Endothelial cell of umbilical vein (primary cell): ENCODE results near the gene PPP2R5D. TPM values are rescaled to one million over a fixed set of nuclear protein-coding genes. Genes with fewer than 3 reads are reported as not detected.

Source experiments
- BruUV-seq: library from RNA; stranded (reverse); fragments of 400-500 nt; replicated peaks from 2 replicates; lab custom pipeline; 2021; lab: Mats Ljungman, UMichigan
- CTCF ChIA-PET: fragments of 300-600, 350-600 bp; sonication (Branson Sonifier 250); formaldehyde crosslinking; loops from one replicate; lab custom pipeline; 2021; ENCODE audit warnings: antibody characterized with exemption, inconsistent platforms; lab: Charles Lee
- POLR2A ChIA-PET: fragments of 300-600, 350-600 bp; sonication (Branson Sonifier 250); formaldehyde crosslinking; loops from one replicate; lab custom pipeline; 2021; ENCODE audit warnings: antibody characterized with exemption, inconsistent platforms; lab: Charles Lee
- DNase-seq: peaks from one replicate; pipeline ENCODE4 v3.0.0-alpha.2; 2011; ENCODE audit warnings: low read depth, low spot score
- FAIRE-seq: peaks from 2 replicates; lab custom pipeline; 2011; peaks lifted over from hg19 to GRCh38; lab: Jason Lieb, UNC
- H2AFZ ChIP-seq: 2 replicates; pipeline ENCODE4 v1.6.0; 2012; ENCODE audit warnings: low read depth, low read length, control low read depth, inconsistent platforms
- H3K27ac ChIP-seq: 2 replicates; pipeline ENCODE4 v1.5.1; 2011; ENCODE audit warnings: low read depth, mild to moderate bottlenecking, control low read depth, low read length, moderate library complexity; ENCODE audit not compliant: insufficient read depth
- H3K27me3 ChIP-seq, 2 experiments: 2 replicates each; pipeline versions ENCODE4 v1.6.0 to v1.6.1; 2011; ENCODE audit warnings: low read length in 2 of 2, mixed read lengths in 1 of 2; ENCODE audit not compliant: control insufficient read depth in 2 of 2, insufficient read depth in 2 of 2
- H3K36me3 ChIP-seq, 2 experiments: 2 replicates in 1 of 2; 3 replicates in 1 of 2; pipeline ENCODE4 v1.5.1; 2011; ENCODE audit warnings: low read length in 2 of 2, mild to moderate bottlenecking in 1 of 2, moderate library complexity in 1 of 2; ENCODE audit not compliant: control insufficient read depth in 2 of 2, insufficient read depth in 2 of 2; ENCODE audit errors: extremely low read depth in 1 of 2
- H3K4me1 ChIP-seq: 3 replicates; pipeline ENCODE4 v1.5.1; 2011; ENCODE audit warnings: mild to moderate bottlenecking, low read length; ENCODE audit not compliant: control insufficient read depth, insufficient read depth; ENCODE audit errors: extremely low read depth
- H3K4me2 ChIP-seq: 2 replicates; pipeline ENCODE4 v1.6.1; 2011; ENCODE audit warnings: low read length, control low read depth, mixed read lengths; ENCODE audit not compliant: insufficient read depth
- H3K4me3 ChIP-seq, 3 experiments: fragments of 200-600 bp in 1 of 3; sonication (generic), shearing (Covaris generic) in 1 of 3; replicated peaks in 1 of 3; 2 replicates each; pipeline ENCODE4 v1.5.1; 2011 to 2016; ENCODE audit warnings: control low read depth in 3 of 3, low read length in 3 of 3, mild to moderate bottlenecking in 2 of 3, inconsistent platforms in 1 of 3, low read depth in 1 of 3, moderate library complexity in 1 of 3; ENCODE audit not compliant: insufficient read depth in 1 of 3
- H3K79me2 ChIP-seq: 2 replicates; pipeline ENCODE4 v1.6.0; 2012; ENCODE audit warnings: low read length, inconsistent platforms; ENCODE audit not compliant: control insufficient read depth, insufficient read depth
- H3K9ac ChIP-seq: replicated peaks from 2 replicates; pipeline ENCODE3; 2011; ENCODE audit warnings: low read length, control low read depth; ENCODE audit not compliant: insufficient read depth; ENCODE audit errors: extremely low read depth
- H3K9me1 ChIP-seq: replicated peaks from 3 replicates; pipeline ENCODE4 v1.6.0; 2011; ENCODE audit warnings: mild to moderate bottlenecking, low read length; ENCODE audit not compliant: control insufficient read depth, insufficient read depth; ENCODE audit errors: extremely low read depth
- H3K9me3 ChIP-seq: replicated peaks from 2 replicates; pipeline ENCODE4 v1.5.1; 2012; ENCODE audit warnings: low read length, inconsistent platforms; ENCODE audit not compliant: control insufficient read depth, insufficient read depth
- H4K20me1 ChIP-seq: replicated peaks from 2 replicates; pipeline ENCODE3; 2011; ENCODE audit warnings: mild to moderate bottlenecking, low read length; ENCODE audit not compliant: control insufficient read depth, insufficient read depth; ENCODE audit errors: extremely low read depth
- EZH2 ChIP-seq: IDR thresholded peaks from 2 replicates; pipeline ENCODE4 v1.6.1; 2012; ENCODE audit warnings: borderline replicate concordance, low read depth, mild to moderate bottlenecking, moderate library complexity, low read length, inconsistent platforms; ENCODE audit not compliant: severe bottlenecking
- FOS ChIP-seq: IDR thresholded peaks from 2 replicates; pipeline ENCODE4 v1.6.1; 2011; ENCODE audit warnings: mild to moderate bottlenecking, low read length, moderate library complexity, borderline replicate concordance; ENCODE audit not compliant: insufficient read depth
- GATA2 ChIP-seq: IDR thresholded peaks from 2 replicates; pipeline ENCODE4 v1.7.0; 2011; ENCODE audit warnings: low read depth, mild to moderate bottlenecking, moderate library complexity, mixed read lengths, low read length; ENCODE audit not compliant: insufficient read length, insufficient read depth
- JUN ChIP-seq: IDR thresholded peaks from 2 replicates; pipeline ENCODE4 v1.6.1; 2011; ENCODE audit warnings: borderline replicate concordance, low read depth; ENCODE audit not compliant: insufficient read length, insufficient read depth
- MYC ChIP-seq: IDR thresholded peaks from one replicate; pipeline ENCODE4 v1.6.1; 2011; ENCODE audit warnings: mild to moderate bottlenecking, low read depth, low read length
- POLR2A ChIP-seq: IDR thresholded peaks from 2 replicates; pipeline ENCODE4 v1.6.1; 2012; ENCODE audit warnings: low read depth, mild to moderate bottlenecking, control low read depth, low read length
- POLR2AphosphoS5 ChIP-seq: IDR thresholded peaks from 2 replicates; pipeline ENCODE4 v1.6.1; 2012; ENCODE audit warnings: low read depth, mild to moderate bottlenecking, control low read depth, low read length, moderate library complexity; ENCODE audit not compliant: insufficient read depth
- dilution Hi-C: fragments of 300-500 bp; cut with MboI; formaldehyde crosslinking; loops from one replicate; pipeline ENCODE4 v1.15.0; 2019; ENCODE audit warnings: low sequenced_read_pairs; ENCODE audit not compliant: extremely low pct_ligation_motif_present
- intact Hi-C: fragments of 100-400 bp; cut with micrococcal nuclease; formaldehyde crosslinking; loops from one replicate; pipeline ENCODE4 v1.10.0; 2022
- polyA plus RNA-seq, 4 experiments: library from polyadenylated mRNA; depleted of rRNA in 3 of 4; stranded (reverse) in 3 of 4; unstranded in 1 of 4; fragments of >200 nt; gene quantifications; 2 replicates each; pipeline versions ENCODE4 v1.2.1 to v1.2.3, GENCODE V29; 2011 to 2012; ENCODE audit warnings: missing spikeins in 1 of 4
- total RNA-seq: library from RNA; stranded (reverse); gene quantifications from 2 replicates; pipeline ENCODE4 v1.2.3, GENCODE V29; 2021
- TF ChIP-seq, protein P1 (sequence below), 2 donors: IDR thresholded peaks; 1 replicate in 1 of 2; 2 replicates in 1 of 2; pipeline ENCODE4 v1.5.1; 2011; ENCODE audit warnings: low read length in 2 of 2, mild to moderate bottlenecking in 2 of 2, moderate library complexity in 2 of 2, control low read depth in 1 of 2, inconsistent platforms in 1 of 2, low read depth in 1 of 2; ENCODE audit not compliant: insufficient read depth in 1 of 2; ENCODE audit errors: extremely low read depth in 1 of 2
- TF ChIP-seq, protein P2 (sequence below): IDR thresholded peaks from 2 replicates; pipeline ENCODE4 v1.6.1; 2011; ENCODE audit not compliant: insufficient read depth, insufficient read length

The PPP2R5D gene
- total and polyA plus RNA-seq, 2 donors (not counting 3 experiments of a cell fraction or from before 2014, with no cell fraction given), result 45.5 to 60.2 TPM

- no peak for DNase-seq
- Histone ChIP-seq H3K27me3 (no peaks in the 10 kb centered on the region), H3K4me3 (no peak overlapping the region), H3K27ac (no peak overlapping the region), H3K9ac (no peak overlapping the region), H3K9me1 (no peaks in the 10 kb centered on the region), H3K4me1 (peaks cover 9% of the 10 kb centered on the region), H3K36me3 (peaks cover 5 to 38% of the 10 kb centered on the region in 2 experiments), H3K4me2 (no peak overlapping the region), H3K9me3 (no peaks in the 10 kb centered on the region), H2AFZ (no peak overlapping the region), H3K79me2 (peaks cover 10% of the 10 kb centered on the region), H4K20me1 (no peaks in the 10 kb centered on the region)
- CTCF ChIA-PET, result interaction anchor here (1.5 kb wide), 1 partner anchor 8 kb away, joined by 3 read pairs; no protein-coding TSS in a partner anchor
- POLR2A ChIA-PET, result no interaction called here
- FAIRE-seq, result no peak
- intact Hi-C loops (no loop called here), dilution Hi-C loops (no loop called here)
- no TSS peak for BruUV-seq
- no peak for TF ChIP-seq POLR2A
- no peak for TF ChIP-seq MYC
- TF ChIP-seq, protein P1, sequence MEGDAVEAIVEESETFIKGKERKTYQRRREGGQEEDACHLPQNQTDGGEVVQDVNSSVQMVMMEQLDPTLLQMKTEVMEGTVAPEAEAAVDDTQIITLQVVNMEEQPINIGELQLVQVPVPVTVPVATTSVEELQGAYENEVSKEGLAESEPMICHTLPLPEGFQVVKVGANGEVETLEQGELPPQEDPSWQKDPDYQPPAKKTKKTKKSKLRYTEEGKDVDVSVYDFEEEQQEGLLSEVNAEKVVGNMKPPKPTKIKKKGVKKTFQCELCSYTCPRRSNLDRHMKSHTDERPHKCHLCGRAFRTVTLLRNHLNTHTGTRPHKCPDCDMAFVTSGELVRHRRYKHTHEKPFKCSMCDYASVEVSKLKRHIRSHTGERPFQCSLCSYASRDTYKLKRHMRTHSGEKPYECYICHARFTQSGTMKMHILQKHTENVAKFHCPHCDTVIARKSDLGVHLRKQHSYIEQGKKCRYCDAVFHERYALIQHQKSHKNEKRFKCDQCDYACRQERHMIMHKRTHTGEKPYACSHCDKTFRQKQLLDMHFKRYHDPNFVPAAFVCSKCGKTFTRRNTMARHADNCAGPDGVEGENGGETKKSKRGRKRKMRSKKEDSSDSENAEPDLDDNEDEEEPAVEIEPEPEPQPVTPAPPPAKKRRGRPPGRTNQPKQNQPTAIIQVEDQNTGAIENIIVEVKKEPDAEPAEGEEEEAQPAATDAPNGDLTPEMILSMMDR (IDR thresholded peaks at IDR 0.05; ENCODE audit: extremely low read depth in 1 of 2, insufficient read depth in 1 of 2, low read depth in 1 of 2, low read length in 2 of 2), result no peak
- TF ChIP-seq FOS, result no peak
- TF ChIP-seq GATA2, result no peak
- TF ChIP-seq, protein P2, sequence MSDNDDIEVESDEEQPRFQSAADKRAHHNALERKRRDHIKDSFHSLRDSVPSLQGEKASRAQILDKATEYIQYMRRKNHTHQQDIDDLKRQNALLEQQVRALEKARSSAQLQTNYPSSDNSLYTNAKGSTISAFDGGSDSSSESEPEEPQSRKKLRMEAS, result no peak
- no peak for TF ChIP-seq JUN
- TF ChIP-seq POLR2AphosphoS5, result no peak
- no peak for TF ChIP-seq EZH2
These were observed 46.6 kb upstream of the PPP2R5D start for GRCh38 chr6:42937548-42938427.
